BLaER1 treated with 17β-estradiol and CSF1 and Interleukin-3, amounts not matched to agents 10 nM and 100 nM (cell line): Measurements from ENCODE around the gene DLEC1.

Source experiments
- H3K27ac ChIP-seq, 11 experiments: shearing (Covaris generic); formaldehyde crosslinking; 2 replicates each; pipeline ENCODE4 v1.8.1; 2022
- H3K27me3 ChIP-seq, 11 experiments: shearing (Covaris generic); formaldehyde crosslinking; 2 replicates each; pipeline ENCODE4 v1.8.1; 2022
- H3K36me3 ChIP-seq, 11 experiments: shearing (Covaris generic); formaldehyde crosslinking; 2 replicates each; pipeline ENCODE4 v1.8.1; 2022
- H3K4me1 ChIP-seq, 10 experiments: shearing (Covaris generic); formaldehyde crosslinking; 2 replicates each; pipeline ENCODE4 v1.8.1; 2022
- H3K4me2 ChIP-seq, 11 experiments: shearing (Covaris generic); formaldehyde crosslinking; 2 replicates each; pipeline ENCODE4 v1.8.1; 2022
- H3K4me3 ChIP-seq, 10 experiments: shearing (Covaris generic); formaldehyde crosslinking; 2 replicates each; pipeline ENCODE4 v1.8.1; 2022
- H3K9ac ChIP-seq, 11 experiments: shearing (Covaris generic); formaldehyde crosslinking; 2 replicates each; pipeline ENCODE4 v1.8.1; 2022
- H3K9me3 ChIP-seq, 11 experiments: shearing (Covaris generic); formaldehyde crosslinking; replicated peaks in 1 of 11; 2 replicates each; pipeline ENCODE4 v1.8.1; 2022
- H4K20me1 ChIP-seq, 11 experiments: shearing (Covaris generic); formaldehyde crosslinking; 2 replicates each; pipeline ENCODE4 v1.8.1; 2022
- Cebpa-rat ChIP-seq, 11 experiments: shearing (Covaris generic); IDR thresholded peaks; 2 replicates each; pipeline ENCODE4 v1.8.1; 2022

DLEC1 gene

GRCh38 chr3:38109580-38110313 lies 70.7 kb downstream of the DLEC1 start:
- H3K4me2 ChIP-seq: peak overlapping the region in 5 of 11 experiments; percentile 63 to 79 (median 73); a peak in 8 of 22 replicates
- H3K9me3 ChIP-seq: peaks cover 15 to 20% (median 17%) of the 10 kb centered on the region in 11 experiments; a peak in 19 of 22 replicates

GRCh38 chr3:38110314-38111050 lies 71.5 kb downstream of the DLEC1 start:
- Histone ChIP-seq H3K4me2 (no peak overlapping the region), H3K9me3 (peaks cover 9 to 14% (median 11%) of the 10 kb centered on the region in 11 experiments; a peak in 17 of 22 replicates), H4K20me1 (peaks cover 0 to 14% (median 5%) of the 10 kb centered on the region in 11 experiments; a peak in 12 of 22 replicates), H3K27me3 (peaks cover 0 to 12% (median 0%) of the 10 kb centered on the region in 11 experiments; a peak in 1 of 22 replicates), H3K27ac (no peak overlapping the region), H3K9ac (no peak overlapping the region), H3K4me3 (no peak overlapping the region), H3K36me3 (no peaks in the 10 kb centered on the region), H3K4me1 (peaks cover 22 to 44% (median 34%) of the 10 kb centered on the region in 10 experiments)
- no peak for TF ChIP-seq Cebpa-rat (IDR thresholded peaks at IDR 0.05)

More at GRCh38 chr3:38109580-38110313, 70.7 kb downstream of the DLEC1 start:
- H3K27me3 ChIP-seq: 0 out of 22 replicates have a peak, but pooled peaks cover 0 to 5% (median 0%) of the 10 kb centered on the region in 11 experiments
- H4K20me1 ChIP-seq: peaks cover 0 to 12% (median 2%) of the 10 kb centered on the region in 11 experiments; a peak in 7 of 22 replicates
- H3K4me3 ChIP-seq: no peak overlapping the region
- no peak for TF ChIP-seq Cebpa-rat (IDR thresholded peaks at IDR 0.05)
- H3K36me3 ChIP-seq: no peaks in the 10 kb centered on the region
- H3K9ac ChIP-seq: no peak overlapping the region
- no peak overlapping the region; a peak in 1 of 22 replicates for H3K27ac ChIP-seq
- peaks cover 15 to 37% (median 27%) of the 10 kb centered on the region in 10 experiments for H3K4me1 ChIP-seq

DNA sequence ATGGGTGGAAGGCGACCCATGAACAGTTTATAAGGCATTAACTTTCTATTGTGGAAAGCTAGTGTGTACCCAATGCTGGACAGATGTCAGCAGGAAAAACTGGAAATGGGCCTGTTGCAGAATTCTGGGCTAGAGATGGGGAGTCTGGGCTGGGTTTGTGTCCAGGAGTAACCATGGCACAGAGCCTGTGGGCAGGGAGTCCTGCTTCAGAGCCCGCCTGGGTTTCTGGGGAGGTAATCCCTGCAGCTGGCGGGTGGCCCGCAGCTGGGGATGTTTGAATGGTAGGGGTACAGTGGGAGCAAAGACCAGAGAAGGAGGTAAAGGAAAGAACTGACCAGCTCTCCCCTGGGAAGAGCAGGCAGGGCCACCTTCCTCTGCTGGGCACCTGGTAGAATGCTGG lies 72.2 kb downstream of the DLEC1 start:
- peaks cover 0 to 18% (median 0%) of the 10 kb centered on the region in 11 experiments; a peak in 1 of 22 replicates for H3K27me3 ChIP-seq

GRCh38 chr3:38111696-38112377 lies 72.8 kb downstream of the DLEC1 start:
- Histone ChIP-seq H3K4me2 (peak overlapping the region in 3 of 11 experiments; percentile 1 to 29 (median 2); a peak in 3 of 22 replicates), H3K4me3 (no peak overlapping the region), H3K27me3 (peaks cover 0 to 18% (median 0%) of the 10 kb centered on the region in 11 experiments; a peak in 1 of 22 replicates), H4K20me1 (peaks cover 0 to 27% (median 17%) of the 10 kb centered on the region in 11 experiments; a peak in 16 of 22 replicates), H3K27ac (no peak overlapping the region), H3K9ac (no peak overlapping the region), H3K4me1 (peaks cover 35 to 58% (median 48%) of the 10 kb centered on the region in 10 experiments), H3K9me3 (peaks cover 0 to under 1% (median 0%) of the 10 kb centered on the region in 11 experiments; a peak in 3 of 22 replicates), H3K36me3 (no peaks in the 10 kb centered on the region)
- TF ChIP-seq Cebpa-rat (IDR thresholded peaks at IDR 0.05): no peak

More for the DNA sequence above, 72.2 kb downstream of the DLEC1 start:
- H3K4me3 ChIP-seq: no peak overlapping the region
- peak overlapping the region in 2 of 11 experiments; percentile 1 to 29; a peak in 1 of 22 replicates for H3K4me2 ChIP-seq
- no peak overlapping the region for H3K9ac ChIP-seq
- H3K36me3 ChIP-seq: no peaks in the 10 kb centered on the region
- H3K4me1 ChIP-seq: peaks cover 29 to 52% (median 41%) of the 10 kb centered on the region in 10 experiments
- peaks cover 0 to 21% (median 10%) of the 10 kb centered on the region in 11 experiments; a peak in 13 of 22 replicates for H4K20me1 ChIP-seq
- TF ChIP-seq Cebpa-rat (IDR thresholded peaks at IDR 0.05): no peak
- H3K27ac ChIP-seq: no peak overlapping the region
- peaks cover 2 to 7% (median 4%) of the 10 kb centered on the region in 11 experiments; a peak in 17 of 22 replicates for H3K9me3 ChIP-seq

DNA sequence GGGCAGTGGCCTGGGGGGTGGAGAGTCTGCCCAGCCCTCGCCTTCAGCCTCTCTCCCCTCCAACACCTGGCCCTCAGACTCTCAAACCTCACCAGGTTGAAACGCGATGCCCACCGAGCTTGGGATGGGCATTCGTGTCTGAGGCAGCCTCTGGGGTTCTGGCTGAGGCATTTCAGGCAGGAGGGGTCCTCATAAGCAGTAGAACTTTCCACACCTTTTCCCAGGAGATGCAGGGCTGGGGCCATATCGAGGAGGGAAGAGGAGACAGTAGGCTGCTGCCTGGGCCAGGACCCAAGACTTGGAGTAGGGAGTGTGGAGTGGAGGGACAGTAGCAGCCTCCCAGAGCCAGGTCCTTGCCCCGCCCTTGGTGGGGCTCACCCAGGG lies 73.4 kb downstream of the DLEC1 start:
- no peak for TF ChIP-seq Cebpa-rat (IDR thresholded peaks at IDR 0.05)
- peaks cover 37 to 61% (median 51%) of the 10 kb centered on the region in 10 experiments for H3K4me1 ChIP-seq
- H3K4me2 ChIP-seq: no peak overlapping the region
- peaks cover 0 to 33% (median 21%) of the 10 kb centered on the region in 11 experiments; a peak in 17 of 22 replicates for H4K20me1 ChIP-seq
- no peak overlapping the region for H3K4me3 ChIP-seq
- peaks cover 0 to 18% (median 0%) of the 10 kb centered on the region in 11 experiments; a peak in 1 of 22 replicates for H3K27me3 ChIP-seq
- H3K36me3 ChIP-seq: peaks cover 0 to 3% (median 0%) of the 10 kb centered on the region in 11 experiments; a peak in 2 of 22 replicates
- no peak overlapping the region for H3K9ac ChIP-seq
- H3K9me3 ChIP-seq: no peaks in the 10 kb centered on the region
- no peak overlapping the region for H3K27ac ChIP-seq

DNA sequence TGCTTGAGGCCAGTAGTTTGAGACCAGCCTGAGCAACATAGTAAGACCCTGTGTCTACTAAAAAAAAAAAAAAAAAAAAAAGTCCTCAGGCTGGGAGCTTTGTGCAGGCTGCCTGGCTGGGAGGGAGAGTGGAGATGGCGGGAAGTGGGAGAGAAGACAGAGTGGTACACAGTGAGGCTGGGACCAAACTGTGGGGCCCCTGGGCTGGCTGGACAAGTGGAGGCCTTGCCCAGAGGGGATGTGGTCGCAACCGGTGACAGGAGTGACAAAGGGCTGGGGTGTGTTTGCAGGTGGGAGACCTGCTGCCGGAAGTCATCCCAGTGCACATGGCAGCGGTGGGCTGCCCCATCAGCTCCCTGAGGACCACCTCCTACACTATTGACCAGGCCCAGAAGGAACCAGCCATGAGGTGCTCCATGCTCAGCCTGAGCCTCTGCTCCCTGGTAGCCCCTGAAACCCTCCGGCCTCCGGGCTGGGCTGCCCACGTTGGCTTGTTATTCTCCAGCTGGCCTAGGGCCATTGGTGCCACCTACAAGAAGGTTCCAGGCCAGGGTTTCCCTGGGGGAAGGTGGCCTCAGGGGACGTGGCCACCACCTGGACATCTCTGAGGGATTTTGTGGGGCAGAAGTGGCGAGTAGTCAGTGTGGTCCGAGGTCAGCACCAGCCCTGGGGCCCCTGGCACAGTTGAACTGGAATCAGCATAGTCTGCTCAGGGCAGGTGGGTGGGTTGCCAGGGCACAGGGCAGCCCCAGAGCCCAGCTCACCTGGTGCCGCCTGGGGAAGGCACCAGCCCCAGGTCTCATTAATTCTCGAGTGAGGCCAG lies 75.3 kb downstream of the DLEC1 start:
- Histone ChIP-seq H3K9me3 (no peaks in the 10 kb centered on the region), H3K27ac (peak overlapping the region in 4 of 11 experiments; percentile 33 to 72 (median 44); a peak in 8 of 22 replicates), H3K4me2 (peak overlapping the region; percentile 29 to 95 (median 84); a peak in 19 of 22 replicates), H3K4me1 (peaks cover 26 to 48% (median 42%) of the 10 kb centered on the region in 10 experiments), H3K36me3 (peaks cover 0 to 17% (median 8%) of the 10 kb centered on the region in 11 experiments; a peak in 12 of 22 replicates), H3K27me3 (peaks cover 0 to 18% (median 0%) of the 10 kb centered on the region in 11 experiments; a peak in 1 of 22 replicates), H3K9ac (peak overlapping the region in 5 of 11 experiments; percentile 34 to 66 (median 57); a peak in 3 of 22 replicates), H3K4me3 (no peak overlapping the region), H4K20me1 (peaks cover 0 to 50% (median 26%) of the 10 kb centered on the region in 11 experiments; a peak in 20 of 22 replicates)
- TF ChIP-seq Cebpa-rat (IDR thresholded peaks at IDR 0.05): no peak

- Histone ChIP-seq H3K27ac (peak overlapping the region in 8 of 11 experiments; percentile 18 to 72 (median 50); a peak in 14 of 22 replicates), H3K4me2 (peak overlapping the region; percentile 29 to 95 (median 84))
Measured at GRCh38 chr3:38114875-38115644, 76.1 kb downstream of the DLEC1 start.

More at GRCh38 chr3:38114875-38115644, 76.1 kb downstream of the DLEC1 start:
- Histone ChIP-seq H3K4me3 (peak overlapping the region in 1 of 10 experiments; percentile 39; a peak in 2 of 20 replicates), H4K20me1 (peaks cover 0 to 58% (median 27%) of the 10 kb centered on the region in 11 experiments; a peak in 20 of 22 replicates), H3K27me3 (peaks cover 0 to 18% (median 0%) of the 10 kb centered on the region in 11 experiments; a peak in 1 of 22 replicates), H3K9me3 (no peaks in the 10 kb centered on the region), H3K4me1 (peaks cover 22 to 43% (median 41%) of the 10 kb centered on the region in 10 experiments), H3K9ac (peak overlapping the region in 8 of 11 experiments; percentile 30 to 66 (median 54); a peak in 13 of 22 replicates), H3K36me3 (peaks cover 3 to 25% (median 13%) of the 10 kb centered on the region in 11 experiments)
- TF ChIP-seq Cebpa-rat (IDR thresholded peaks at IDR 0.05): no peak
